GM18873 (cell line): ENCODE measurements around the gene GRK6.

Experiments used
- ATAC-seq: cut with Tn5 transposase; IDR thresholded peaks from one replicate; pipeline ENCODE4 v1.9.1; 2021; ENCODE audit warnings: mild to moderate bottlenecking, moderate library complexity, moderate number of reproducible peaks; ENCODE audit not compliant: unreplicated experiment, low FRiP score

GRK6 gene

DNA sequence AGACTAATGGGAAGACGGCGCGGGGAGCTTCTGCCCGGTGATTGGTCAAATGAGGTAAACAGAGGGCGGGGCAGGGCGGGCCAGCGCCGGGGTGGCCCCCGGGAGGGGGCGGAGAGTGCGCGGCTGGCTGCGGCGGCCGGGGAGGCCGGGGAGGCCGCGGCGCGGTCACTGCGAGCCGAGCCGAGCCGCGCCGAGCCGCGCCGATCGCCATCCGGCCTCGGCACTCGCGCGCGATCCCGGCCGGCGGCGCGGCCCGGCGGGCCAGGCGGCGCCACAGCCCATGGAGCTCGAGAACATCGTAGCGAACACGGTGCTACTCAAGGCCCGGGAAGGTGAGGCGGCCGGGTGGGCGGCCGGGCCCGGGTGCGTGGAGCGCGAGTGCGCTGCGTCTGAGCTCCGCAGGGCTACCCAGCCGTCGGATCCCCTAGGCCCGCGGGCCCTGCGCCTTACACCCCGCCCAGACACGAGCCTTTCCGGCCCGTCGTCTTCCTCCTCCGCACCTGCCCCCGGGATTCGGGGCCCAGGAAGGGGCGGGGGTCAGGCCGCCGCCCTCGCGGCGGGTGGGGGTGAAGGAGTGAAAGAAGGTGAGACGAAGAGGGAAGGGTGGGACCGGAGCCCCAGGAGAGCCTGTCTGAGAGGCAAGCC is at the start of gene GRK6:
GRK6 (plus strand) TSS at position 111 of the 645 bp plus-strand sequence; CDS start at position 281, 170 bp downstream.
- ATAC-seq: peak; percentile 1

- no peak for ATAC-seq
These were observed 48.4 kb upstream of the GRK6 start for GRCh38 chr5:177377851-177378776.

DNA sequence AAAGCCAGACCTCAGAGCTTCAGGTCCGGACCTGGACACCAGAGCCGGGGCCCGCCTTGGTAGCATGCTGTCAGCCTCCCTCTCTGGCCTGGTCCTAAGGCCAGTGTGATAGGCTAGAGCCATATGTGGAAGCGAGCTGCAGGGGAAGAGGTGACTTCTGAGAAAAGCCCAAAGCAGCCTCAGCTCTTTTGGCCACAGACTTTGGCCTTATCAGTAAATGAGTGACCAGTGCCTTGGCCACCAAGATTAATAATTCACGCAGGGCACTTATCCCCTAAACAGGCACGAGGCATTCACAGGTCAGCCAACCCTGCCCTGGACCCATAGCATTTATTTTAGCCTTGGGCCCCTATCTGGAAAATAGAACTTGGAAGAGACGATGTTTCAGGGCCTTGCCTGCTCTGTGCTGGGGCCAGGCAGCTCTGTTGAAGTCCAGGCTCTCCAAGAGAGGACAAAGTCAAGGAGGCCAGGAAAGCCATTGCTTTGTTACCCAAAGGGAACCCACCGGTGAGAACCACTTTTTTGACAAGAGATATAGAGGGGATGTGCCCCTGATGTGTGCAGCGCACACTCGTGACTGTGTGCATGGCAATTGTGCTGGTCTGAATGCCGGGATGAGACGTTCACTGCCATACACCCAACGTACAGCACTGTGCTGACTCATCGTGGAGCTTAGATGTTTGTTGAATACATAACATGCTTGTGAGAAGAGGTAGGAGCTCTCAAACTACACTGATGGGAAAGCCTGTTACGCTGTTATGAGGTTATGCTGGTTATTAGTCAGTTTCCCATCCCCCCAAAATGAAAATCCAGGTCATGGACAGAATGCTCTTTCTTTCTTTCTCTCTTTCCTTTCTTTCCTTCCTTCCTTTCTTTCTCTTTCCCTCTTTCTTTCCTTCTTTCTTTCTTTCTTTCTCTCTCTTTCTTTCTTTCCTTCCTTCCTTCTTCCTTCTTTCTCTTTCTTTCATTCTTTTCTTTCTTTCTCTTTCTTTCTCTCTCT is 47.3 kb upstream of the GRK6 start:
- ATAC-seq: no peak

- no peak for ATAC-seq
These were observed 45.7 kb upstream of the GRK6 start for GRCh38 chr5:177380805-177381126.

- no peak for ATAC-seq
These were observed 44.0 kb upstream of the GRK6 start for GRCh38 chr5:177382423-177383029.

- no peak for ATAC-seq
These were observed 43.3 kb upstream of the GRK6 start for GRCh38 chr5:177383181-177383580.

- no peak for ATAC-seq
These were observed 42.3 kb upstream of the GRK6 start, which contains the start of gene SLC34A1 for GRCh38 chr5:177384134-177384533. Gene SLC34A1 (plus strand): TSS chr5:177384434. CDS start chr5:177385742, 1,308 bp downstream.

- no peak for ATAC-seq
These were observed 40.8 kb upstream of the GRK6 start for GRCh38 chr5:177385720-177386119.

- no peak for ATAC-seq
These were observed 39.9 kb upstream of the GRK6 start for GRCh38 chr5:177386542-177386941.

DNA sequence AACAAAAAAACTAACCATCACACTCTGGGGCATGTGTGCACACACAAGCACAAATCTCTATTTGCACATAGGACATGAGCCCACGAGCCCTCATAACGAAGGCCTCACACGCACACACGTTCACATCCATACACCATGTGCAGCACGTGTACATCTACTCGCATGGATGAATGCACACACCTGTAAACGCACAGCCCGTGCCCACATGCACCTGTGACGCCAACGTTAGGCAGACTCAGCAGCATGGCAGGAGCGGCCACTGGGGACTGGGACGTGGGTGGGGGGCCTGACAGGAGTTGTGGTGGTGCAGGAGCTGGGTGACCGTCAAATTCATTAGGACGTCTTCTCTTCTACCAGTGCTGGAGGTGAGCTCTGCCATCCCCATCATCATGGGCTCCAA is 39.1 kb upstream of the GRK6 start:
- no peak for ATAC-seq

DNA sequence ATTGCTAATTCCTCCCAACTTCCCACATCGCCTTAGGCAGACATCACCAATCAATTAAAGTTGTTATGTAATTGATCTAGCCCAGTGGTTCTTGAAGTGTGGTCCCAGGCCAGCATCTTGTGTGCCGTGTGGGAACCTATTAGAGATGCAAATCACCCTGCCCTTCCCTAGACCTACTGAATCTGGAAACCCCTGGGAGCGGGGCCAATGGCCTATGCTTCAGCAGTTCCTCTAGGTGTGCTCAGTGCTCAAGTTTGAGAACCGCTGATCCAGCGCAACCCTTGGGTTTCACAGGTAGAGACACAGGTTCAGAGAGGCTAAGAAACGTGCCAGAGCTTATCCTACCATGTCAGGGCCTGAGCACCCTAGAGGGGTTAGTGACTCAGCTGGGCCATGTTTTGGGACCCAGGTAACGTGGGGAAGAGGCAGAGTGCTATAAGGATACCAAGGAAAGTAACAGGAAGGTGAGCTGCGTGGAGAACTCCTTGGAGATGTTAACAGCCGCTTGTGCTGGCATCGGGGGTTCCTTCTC is 37.9 kb upstream of the GRK6 start:
- no peak for ATAC-seq

DNA sequence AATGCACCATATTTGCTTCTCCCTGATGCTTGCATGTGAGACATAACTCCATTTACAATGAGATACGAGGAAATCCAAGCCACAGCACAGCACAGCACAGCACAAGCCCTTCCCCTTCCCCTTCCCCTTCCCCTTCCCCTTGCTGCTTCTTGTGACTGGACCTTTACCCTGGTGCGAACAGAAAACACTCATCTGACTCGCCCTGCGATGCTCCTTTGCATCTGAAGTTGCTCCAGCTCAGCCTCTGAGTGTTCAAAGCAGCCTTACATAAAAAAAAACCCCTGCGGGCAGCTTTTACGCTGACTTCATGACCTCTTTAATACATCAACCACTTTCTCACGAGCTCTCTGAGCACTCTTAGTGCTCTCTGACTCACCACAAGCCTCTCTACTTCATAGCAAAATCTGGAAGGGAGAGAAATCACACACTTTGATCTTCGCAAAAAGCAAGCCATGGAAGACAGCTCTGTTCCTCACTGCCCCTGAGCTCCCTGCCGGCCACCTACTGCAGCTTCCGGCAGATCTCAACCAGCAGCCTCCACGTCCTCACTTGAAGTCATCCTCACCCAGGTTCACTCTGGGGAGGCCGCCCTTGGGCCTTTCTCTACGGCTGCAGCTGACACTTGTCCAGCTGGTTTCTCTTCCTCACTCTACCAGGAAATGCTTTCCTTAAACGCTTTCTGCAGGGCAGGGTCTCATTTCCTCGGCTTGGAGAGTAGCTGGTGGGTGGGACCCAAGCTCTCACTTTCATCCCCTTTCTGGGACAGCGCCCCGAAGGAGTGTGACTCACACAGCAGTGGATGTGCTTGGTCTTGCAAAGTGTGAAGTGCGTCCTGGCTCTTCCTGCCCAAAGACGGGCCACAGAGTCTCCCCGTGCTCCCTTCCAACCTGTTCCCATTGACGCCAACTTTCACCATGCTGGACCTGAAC is 37.0 kb upstream of the GRK6 start:
- ATAC-seq: peak; percentile 67

DNA sequence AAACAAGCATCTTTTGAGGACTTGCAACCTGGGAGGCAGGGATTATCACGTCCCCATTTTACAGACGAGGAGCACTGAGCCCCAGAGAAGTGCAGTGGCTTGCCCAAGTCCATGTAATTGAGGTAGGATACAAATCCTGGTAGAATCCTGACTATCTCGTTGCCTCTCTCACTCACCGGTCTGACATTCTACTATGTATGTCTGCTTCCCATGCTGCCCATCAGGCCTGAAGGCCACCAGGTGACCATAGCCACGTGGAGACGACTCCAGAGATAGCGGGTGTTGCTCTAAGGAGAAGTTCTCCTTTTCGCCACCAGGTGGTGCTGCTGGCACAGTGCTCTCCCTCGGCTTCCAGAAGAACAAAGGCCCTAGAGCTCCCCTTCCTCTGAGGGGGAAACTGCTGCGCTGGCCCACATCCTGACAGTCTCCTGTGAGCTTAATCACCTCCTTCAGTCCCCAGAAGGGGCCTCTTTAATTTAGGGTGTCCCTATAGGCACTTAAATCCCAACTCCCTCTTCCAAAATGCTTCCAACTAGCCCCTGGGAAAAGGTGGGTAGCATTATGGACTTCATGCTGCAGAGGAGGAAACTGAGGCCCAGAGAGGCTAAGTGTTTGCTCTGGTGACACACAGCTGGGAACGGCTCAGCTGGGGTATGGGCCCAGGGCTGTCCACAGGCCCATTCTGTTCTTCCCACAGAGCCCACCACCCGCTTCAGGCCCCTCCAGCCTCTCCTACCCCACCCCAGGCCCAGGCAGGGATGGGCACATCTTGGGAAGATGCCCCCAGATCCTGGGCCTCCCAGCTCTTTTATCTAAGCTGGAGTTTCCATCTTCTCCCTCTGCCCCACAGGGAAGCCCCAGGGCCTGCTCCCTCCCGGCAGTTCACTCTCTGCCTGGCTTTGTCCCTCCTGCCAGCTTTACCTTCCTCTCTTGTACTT is 35.8 kb upstream of the GRK6 start:
- ATAC-seq: no peak

DNA sequence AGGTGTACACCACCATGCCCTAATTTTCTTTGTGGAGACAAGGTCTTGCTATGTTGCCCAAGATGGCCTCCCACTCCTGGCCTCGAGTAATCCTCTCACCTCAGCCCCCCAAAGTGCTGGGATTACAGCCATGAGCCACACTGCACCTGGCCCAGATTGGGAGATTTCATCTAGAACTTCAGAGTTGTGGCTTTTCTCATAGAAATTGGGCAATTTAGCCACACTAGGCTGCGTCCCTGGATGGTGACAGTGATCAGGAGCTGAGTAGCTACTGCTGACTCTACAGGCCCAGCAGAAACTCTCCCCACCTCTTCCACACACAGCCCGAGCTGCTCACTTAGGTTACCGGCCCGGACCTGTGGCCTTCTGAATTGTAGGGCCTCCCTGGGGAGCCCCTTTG is 33.7 kb upstream of the GRK6 start:
- ATAC-seq: no peak

DNA sequence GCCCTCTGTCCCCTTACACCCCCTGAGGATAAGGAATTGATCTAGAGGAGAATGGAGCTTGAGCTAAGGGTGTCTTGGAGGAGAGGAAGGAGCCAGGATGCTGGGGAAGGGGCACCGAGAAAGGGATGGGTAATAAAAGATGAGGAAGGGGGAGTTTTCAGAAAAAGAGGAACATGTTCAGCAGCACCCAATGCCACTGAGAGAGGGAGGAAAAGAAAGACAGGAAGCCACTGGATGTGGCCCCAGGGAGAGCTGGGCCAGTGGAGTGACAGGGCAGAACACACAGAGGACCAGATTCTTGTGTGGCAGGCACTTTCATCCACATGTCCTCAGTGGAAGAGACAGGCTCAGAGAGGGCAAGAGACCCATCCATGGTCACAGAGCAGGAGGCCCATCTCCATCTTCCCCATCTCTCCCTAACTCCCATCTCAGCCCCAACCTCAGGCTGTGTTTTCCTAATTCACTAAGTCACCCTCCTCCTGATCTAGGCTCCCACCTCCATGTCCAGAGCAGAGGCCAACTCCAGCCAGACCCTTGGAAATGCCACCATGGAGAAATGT is 33.2 kb upstream of the GRK6 start:
- ATAC-seq: no peak

DNA sequence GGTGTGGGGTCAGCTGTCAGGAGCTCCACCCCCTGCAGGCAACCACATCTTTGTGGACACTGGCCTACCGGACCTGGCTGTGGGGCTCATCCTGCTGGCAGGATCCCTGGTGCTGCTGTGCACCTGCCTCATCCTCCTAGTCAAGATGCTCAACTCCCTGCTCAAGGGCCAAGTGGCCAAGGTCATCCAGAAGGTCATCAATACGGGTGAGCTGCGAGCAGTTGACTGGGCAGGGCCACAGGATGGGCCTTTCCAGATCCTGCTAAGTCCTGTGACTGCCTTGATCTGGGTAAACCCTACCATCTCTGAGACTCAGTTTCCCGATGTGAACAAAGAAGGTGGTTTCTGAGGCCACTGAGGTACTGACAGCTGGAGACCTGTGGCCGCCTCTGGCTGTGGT is 32.5 kb upstream of the GRK6 start:
- no peak for ATAC-seq

DNA sequence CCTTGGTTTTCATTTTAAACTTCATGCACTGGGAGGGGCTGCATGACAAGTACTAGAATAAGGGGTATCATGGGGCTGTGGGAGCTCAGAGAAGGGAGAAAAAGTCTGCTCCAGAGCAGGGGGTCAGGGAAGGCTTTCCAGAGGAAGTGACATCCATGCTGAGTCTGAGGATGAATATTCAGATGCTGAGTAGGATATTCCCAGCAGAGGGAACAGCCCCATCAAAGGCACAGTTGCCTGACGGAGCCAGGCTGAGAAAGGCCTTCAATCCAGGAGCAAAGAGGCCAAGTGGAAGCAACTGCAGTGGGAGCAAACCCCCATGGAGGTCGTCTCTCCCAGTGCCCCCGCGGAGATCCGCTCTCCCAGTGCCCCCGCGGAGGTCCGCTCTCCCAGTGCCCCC is 30.4 kb upstream of the GRK6 start:
- no peak for ATAC-seq

- no peak for ATAC-seq
These were observed 29.7 kb upstream of the GRK6 start for GRCh38 chr5:177396807-177397206.
